GM19043 (cell line): ENCODE measurements around the gene LENG8.

Source experiments
- ATAC-seq: cut with Tn5 transposase; IDR thresholded peaks from one replicate; pipeline ENCODE4 v1.9.1; 2021; ENCODE audit warnings: low read depth; ENCODE audit not compliant: unreplicated experiment

The LENG8 gene

DNA sequence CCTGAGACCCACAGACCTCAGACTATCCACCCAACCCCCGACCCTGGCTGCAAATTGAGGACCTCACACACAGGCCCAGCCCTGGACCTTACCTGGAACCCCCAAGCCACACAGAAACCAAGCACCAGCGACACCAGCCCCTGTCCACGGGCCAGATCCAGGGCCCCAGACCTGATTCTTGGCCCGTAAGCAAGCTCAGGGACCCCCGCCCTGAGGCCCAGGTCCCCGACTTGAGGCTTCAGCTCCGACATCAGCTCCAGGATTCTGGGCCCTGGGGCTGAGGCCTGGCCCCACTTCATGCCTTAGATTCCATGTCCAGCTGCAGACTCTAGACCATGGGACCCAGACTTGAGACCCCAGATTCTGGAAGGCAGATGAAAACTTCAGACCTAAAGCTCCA, 27.5 kb upstream of the LENG8 start:
- no peak for ATAC-seq

DNA sequence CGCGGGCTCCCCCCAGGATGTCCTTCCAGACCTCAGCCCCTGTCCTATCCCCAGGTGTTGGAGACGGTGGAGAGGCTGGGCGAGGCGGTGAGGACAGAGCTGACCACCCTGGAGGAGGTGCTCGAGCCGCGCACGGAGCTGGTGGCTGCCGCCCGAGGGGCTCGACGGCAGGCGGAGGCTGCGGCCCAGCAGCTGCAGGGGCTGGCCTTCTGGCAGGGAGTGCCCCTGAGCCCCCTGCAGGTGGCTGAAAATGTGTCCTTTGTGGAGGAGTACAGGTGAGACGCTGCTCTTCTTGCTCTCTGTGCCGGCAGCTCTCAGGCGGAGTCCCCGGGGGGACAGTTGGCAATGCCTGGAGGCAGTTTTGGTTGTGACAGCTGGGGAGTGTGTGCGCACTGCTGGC, 26.9 kb upstream of the LENG8 start:
- ATAC-seq, result no peak

DNA sequence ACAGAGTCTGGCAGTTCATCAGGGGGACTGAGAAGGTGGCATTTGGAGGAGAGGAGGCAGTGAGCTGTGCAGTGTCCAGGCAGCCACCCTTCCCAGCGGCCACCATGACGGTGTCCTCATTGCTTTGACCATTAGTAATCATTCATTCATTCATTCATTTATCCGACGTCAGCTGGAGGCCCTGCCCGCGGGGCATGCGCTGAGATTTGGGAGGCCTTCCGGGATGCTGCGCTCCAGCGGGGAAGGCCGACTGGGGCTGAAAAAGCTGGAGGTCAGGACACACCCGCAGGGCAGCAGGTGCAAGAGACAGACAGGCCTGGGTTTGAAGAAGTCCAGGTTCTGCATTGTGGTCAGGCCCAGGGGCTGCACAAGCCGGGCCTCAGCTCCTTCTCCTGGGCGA, 24.8 kb upstream of the LENG8 start:
- ATAC-seq, result no peak

DNA sequence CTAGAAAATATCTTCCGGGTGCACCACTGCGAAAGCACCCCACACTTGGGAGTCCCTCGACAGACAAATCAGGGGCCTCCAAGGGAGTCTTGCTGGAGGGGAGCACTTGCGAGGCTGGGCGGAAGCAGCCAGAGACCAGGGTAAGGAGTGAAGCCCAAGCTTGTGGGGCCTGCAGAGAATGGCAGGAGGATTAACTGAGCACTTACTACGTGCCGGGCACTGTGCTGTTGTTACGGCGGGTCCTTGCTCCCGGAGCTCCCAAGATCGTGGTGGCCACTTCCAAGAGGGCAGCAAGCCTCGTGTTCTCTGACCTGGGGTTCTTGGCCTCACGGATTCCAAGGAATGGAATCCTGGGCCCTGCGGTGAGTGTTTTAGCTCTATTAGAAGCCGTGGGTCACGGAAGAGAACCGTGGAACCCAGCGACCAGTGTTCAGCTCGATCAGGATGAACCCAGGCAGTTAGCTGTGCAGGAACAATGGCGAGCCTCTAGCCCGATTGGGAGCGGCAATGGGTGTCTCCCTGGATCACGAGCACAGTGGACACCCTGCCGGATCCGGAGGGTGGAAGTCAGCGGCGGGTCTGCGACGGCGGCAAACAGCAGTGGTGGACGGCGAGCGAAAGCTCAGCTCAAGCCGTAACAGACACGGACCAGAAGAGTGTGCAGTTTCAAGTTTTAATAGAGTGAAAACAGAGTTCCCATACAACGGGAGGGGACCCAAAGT, 24.2 kb upstream of the LENG8 start:
- no peak for ATAC-seq

DNA sequence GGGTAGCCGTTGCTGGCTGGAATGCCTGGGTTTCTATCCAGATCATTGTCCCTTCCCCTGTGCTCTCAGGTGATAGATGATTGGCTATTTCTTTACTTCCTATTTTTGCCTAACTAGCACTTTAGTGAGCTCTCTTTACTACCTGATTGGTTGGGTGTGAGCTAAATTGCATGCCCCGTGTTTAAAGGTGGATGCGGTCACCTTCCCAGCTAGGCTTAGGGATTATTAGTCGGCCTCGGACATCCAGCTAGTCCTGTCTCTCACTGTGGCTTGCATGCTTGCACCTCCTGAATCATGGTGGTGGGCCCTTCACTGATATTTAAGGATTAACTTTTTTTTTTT, 23.6 kb upstream of the LENG8 start:
- ATAC-seq, result no peak

DNA sequence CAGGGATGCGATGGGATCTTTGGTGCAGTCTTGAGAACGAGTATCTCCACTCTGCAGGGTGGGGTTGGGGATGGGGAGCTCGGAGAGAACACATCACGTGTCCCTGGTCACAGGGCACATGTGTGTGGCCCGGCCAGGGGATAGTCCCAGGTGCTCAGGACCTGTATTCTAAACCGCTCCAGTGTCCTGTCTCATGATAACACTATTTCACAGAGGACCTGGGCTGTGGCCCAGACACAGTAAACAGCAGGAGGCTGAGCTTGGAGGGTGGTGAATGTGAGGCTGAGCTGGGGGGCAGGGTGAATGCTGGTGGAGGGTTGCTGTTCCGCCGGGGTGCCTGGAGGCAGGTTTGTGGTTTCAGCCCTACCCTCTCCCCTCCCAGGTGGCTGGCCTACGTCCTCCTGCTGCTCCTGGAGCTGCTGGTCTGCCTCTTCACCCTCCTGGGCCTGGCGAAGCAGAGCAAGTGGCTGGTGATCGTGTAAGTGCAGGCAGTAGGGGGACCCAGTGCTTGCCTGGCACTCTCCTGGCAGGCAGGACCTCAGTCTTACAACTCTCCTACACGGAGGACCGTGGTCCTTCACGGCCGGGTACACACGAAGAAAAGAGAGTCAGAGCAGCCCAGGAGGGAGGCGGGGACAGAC, 22.6 kb upstream of the LENG8 start:
- ATAC-seq, result no peak

DNA sequence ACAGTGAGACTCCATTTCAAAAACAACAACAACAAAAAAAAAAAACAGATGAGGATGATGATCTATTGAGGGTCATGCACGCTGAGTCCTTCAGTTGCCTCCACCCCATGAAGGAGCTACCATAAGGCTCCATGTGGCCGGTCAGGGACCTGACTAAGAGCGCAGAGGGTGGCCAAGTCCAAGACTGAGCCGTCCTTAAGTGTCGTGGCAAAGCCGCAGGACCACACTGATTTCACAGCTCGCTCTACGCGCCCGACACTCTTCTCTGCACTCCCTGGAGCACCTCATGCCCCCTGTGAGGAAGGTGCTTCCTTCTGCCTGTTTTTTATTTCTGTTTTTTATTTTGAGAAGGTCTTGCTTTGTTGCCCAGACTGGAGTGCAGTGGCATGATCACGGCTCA, 21.4 kb upstream of the LENG8 start:
- ATAC-seq, result no peak

DNA sequence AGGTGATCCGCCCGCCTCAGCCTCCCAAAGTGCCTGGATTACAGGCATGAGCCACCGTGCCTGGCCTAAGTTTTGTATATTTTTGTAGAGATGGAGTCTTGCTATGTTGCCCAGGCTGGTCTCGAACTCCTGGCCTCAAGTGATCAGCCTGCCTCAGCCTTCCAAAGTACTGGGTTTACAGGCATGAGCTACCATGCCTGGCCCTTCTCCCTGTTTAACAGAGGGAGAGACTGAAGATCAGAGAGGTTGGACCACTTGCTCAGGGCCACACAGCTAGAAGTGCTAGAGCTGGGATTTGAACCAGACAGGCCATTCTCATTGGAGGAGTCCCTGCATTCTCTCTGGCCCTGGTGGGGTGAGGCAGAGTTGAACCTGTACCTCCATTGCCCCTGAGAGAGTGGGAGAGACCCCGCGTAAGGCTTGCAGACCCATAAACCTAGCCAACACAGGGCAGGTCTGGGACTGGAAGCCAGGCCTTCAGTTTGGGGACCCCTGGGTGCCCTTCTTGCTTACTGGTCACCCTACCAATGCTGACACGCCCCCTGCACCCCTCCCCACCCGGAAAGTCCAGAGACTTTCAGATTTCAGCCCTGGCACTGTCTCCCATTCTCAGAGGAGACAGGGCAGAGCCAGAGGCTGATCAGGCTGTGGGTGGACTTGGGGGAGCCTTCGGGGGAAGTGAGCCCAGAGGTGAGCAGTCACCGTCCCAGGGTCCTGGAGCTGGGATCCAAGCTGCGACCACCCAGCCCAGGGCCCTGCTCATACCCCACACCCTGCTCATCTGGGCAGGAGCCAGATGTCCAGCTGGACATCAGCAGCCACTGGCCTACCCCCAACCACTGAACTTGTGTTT, 20.4 kb upstream of the LENG8 start:
- no peak for ATAC-seq

DNA sequence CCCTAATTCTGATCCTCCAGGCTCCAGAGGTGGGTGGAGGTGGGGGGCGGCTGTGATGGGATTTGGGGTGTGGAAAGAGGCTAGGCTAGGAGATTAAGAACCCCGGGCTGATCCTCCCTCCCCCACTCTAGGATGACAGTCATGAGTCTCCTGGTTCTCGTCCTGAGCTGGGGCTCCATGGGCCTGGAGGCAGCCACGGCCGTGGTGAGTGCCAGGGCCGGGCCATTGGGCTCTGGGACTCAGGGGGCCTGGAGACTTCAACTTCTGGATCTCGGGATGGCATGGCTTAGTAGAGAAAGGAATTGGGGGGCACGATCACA, 19.9 kb upstream of the LENG8 start:
- ATAC-seq, result no peak

DNA sequence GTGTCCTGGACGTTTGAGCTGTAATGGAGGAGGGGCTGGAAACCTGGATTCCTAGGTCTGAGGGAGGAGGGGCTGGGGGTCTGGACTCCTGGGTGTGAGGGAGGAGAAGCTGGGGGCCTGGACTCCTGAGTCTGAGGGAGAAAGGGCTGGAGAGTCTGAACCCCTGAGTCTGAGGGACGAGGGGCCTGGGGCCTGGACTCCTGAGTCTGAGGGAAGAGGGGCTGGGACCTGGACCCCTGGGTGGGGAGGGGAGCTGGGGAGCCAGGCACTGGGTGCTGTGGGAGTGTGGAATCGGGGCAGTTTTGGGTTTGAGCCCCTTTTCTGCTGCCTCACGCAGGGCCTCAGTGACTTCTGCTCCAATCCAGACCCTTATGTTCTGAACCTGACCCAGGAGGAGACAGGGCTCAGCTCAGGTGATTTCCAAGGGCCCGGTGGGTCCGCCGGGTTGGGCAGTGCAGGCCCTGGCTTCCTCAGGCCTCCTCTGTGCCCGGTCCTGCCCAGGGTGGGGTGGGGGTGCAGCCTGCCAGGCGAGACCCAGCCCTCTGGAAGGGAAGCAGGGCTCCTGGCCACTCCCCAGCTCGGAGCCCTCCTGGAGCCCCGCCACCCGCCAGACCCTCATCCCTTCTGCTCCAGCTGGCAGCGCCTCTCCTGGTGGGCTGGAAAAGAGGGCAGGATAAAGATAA, 19.3 kb upstream of the LENG8 start:
- ATAC-seq, result no peak

DNA sequence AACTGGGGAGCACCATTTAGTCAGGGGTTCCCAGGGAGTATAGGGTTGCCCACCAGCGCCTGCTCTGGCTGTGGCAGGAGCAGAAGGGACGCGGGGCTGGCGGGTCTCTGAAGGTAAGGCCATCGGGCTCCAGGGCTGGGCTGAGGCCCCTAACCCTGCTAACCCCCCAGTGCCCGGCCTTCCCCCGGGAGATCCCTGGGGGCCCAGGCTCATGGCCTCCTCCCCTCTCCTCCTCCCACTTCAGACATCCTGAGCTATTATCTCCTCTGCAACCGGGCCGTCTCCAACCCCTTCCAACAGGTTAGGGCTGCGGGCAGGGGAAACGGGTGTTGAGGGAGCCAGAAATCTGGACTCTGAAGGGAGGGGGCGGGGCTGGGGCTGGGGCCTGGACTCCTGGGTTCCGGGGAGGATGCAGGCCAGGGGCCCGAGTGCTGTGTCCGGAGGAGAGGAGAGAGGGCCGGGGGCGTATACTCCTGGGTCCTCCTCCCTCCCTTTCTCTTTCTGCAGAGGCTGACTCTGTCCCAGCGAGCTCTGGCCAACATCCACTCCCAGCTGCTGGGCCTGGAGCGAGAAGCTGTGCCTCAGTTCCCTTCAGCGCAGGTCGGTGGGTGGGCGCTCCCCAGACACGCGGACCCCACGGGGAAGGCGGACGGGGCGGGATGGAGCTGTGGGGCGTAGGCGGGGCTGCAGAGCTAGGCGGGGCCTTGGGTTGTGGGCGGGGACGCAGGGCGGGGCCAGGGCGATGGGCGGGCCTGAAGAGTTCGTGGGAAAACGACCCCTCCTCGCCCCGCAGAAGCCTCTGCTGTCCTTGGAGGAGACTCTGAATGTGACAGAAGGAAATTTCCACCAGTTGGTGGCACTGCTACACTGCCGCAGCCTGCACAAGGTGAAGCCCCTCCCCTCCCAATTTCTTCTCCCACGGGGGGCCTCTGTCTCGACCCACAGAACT, 18.4 kb upstream of the LENG8 start:
- no peak for ATAC-seq

DNA sequence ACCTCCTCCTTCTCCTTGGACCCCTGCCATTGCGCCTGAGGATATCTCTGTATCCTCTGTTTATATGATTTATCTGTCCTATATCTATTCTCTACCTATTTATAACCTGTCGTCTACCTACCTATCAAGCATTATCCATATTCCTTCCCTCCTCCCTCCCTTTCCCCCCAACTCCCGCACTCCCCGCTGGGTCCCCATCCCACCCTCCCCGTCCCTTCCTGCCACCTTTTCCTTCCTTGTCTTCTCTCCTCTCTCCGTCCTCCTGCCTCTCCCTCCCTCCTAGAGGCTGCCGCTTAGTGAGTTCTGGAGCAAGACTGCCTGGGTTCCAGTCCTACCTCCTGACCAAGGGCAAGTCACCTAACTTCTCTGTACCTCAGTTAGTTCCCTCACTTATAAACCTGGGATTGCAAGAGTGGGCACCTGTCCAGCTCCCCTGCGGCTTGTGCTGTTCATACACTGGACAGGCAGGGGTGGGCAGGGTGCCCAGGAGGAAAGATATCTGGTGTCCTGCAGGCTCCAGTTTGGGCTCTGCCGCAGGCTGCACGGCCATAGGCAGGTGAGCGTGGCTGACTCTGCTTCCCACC, 17.7 kb upstream of the LENG8 start:
- no peak for ATAC-seq

DNA sequence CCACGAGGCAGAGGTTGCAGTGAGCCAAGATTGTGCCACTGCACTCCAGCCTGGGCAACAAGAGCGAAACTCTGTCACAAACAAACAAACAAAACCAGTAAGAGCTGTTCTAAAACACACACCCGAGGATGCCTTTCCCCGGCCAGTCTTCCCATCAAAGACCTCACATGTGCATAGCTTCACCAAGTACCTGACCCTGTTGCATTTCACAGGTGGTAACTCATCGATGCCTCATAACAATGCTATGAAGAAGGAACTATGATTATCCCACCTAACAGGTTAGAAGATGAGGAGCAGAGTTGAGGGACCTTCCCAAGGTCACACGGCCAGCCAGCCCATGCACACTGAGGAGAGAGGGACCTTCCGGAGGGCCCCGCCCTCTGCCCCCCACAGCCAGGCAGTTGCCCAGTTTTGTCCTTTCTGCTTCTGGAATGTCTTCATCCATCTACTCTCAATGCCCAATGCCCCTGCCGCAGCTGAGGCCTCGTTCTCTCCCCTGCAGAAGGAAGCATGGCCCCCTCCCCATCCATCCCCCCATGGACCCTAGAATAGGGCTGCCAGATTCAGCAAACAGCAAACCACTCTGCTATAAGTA, 16.8 kb upstream of the LENG8 start:
- no peak for ATAC-seq

DNA sequence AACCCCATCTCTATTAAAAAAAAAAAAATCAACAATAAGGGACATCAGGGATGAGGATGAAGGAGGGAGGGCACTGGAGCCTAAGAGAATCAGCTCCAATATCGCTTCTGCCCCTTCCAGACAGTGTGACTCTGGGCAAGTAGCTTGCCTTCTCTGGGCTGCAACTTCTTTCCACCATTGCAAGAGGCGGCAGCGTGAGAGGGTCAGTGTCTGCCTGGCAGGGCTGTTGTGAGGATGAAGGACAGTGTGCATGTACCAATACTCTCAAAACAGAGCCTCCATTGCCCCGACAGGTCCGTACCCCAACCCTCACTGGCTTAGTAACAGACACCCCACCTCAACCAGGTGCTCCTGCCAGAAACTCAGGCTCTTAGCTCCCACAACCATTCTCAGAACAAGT, 15.3 kb upstream of the LENG8 start:
- no peak for ATAC-seq

DNA sequence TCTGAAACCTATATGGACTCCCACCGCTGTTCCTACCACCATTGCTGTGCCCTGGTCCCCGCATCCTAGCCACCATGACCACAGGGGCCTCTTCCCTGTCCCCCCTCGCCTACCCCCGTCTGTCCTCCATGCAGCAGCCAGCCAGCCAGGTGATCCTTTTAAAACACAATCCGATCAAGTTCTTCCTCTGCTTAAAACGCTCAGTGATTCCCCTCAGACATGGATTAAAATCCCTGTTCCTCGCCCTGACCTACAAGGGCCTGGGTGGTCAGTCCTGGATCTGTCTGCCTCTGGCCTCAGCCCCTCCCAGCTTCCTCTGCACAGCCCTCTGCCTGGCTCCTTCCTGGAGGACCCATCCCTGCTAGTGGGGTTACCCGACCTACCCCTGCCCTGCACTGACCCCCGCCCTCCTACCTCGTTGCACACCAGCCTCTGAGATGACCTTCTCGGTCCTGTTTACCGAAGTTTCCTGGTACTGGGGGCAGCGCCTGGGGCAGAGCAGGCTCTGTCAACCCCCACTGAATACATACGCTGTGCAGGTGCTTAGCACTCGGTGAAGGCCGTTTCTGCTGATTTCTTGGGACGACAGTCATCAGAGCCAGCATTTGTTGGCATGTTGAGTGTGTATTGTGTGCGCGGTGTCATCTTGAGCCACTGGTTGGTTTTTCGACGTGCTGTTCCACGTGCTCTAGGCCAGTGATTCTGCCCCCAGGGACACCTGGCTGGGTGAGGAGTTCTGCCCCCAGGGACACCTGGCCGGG, 14.7 kb upstream of the LENG8 start:
- no peak for ATAC-seq

DNA sequence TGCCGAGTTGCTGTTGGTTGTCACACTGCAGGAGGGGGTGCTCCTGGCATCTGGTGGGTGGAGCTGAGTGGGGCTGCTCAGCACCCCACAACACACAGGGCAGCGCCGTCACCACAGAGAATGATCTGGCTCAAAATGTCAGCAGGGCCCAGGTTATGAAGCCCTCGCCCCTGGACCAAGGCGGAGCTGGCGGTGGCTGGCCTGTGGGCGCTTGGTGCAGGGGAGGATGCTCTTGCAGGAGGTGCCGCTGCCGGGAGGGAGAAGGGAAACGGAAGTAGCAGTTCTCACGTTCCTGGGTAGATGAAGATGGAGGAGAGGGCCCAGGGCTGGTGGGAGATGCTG, 14.2 kb upstream of the LENG8 start:
- no peak for ATAC-seq

DNA sequence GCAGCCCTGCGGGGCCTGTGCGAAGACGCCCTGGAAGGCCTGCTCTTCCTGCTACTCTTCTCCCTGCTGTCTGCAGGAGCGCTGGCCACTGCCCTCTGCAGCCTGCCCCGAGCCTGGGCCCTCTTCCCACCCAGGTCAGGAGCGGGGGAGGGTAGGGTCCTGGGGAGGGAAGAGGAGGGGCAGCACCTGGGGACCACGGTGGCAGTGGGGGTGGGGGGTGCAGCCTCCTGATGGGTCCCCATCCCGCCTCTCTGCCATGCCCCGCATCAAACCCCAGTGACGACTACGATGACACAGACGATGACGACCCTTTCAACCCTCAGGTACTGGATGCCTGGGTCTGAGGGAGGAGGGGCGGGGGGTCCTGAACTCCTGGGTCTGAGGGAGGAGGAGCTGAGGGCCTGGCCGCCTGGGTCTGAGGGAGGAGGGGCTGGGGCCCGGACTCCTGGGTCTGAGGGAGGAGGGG, 13.4 kb upstream of the LENG8 start:
- ATAC-seq, result no peak

DNA sequence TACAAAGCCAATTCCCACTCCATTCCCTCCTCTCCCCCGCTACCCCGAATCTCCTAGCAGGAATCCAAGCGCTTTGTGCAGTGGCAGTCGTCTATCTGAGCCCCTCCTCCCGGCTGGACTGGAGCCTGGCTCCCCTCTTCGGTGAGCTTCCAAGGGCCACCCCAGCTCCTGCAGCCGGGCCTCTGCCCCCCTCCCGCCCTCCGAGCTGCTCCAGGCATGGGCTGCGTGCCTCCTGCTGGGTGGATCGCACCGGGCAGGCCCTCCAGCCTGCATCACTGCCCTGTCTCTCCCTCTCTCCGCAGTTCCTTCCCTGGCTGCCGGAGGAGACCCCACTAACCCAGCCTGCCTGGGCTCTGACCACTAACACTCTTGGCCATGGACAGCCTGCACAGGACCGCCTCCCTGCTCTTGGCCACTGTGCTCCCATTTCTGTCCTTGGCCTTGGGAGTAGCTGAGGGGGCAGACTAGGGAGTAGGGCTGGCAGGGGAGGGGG, 12.9 kb upstream of the LENG8 start:
- no peak for ATAC-seq
